PFSK-1 (cell line): ENCODE results near the gene SRSF4. TPM values are rescaled to one million over a fixed set of nuclear protein-coding genes. Genes with fewer than 3 reads are reported as not detected.

Experiments used
- FOXP2 ChIP-seq: optimal IDR thresholded peaks from 2 replicates; pipeline ENCODE3; 2011; ENCODE audit warnings: borderline replicate concordance, control low read depth, inconsistent platforms; ENCODE audit not compliant: insufficient read depth; ENCODE audit errors: extremely low read length, extremely low read depth
- POLR2AphosphoS5 ChIP-seq: IDR thresholded peaks from 2 replicates; pipeline ENCODE4 v1.6.1; 2012; ENCODE audit warnings: low read depth, mild to moderate bottlenecking, control low read depth, low read length, moderate library complexity
- REST ChIP-seq, 2 experiments: IDR thresholded peaks; 2 replicates each; pipeline versions ENCODE4 v1.6.1 to v1.8.0; 2011 to 2012; ENCODE audit warnings: low read depth in 2 of 2, low read length in 2 of 2, control low read depth in 1 of 2, inconsistent platforms in 1 of 2, mild to moderate bottlenecking in 1 of 2, moderate library complexity in 1 of 2; ENCODE audit not compliant: insufficient read depth in 1 of 2
- SIN3A ChIP-seq: IDR thresholded peaks from 2 replicates; pipeline ENCODE4 v1.6.1; 2012; ENCODE audit warnings: mild to moderate bottlenecking, low read length, moderate library complexity, borderline replicate concordance; ENCODE audit not compliant: insufficient read depth
- TAF1 ChIP-seq: IDR thresholded peaks from 2 replicates; pipeline ENCODE4 v1.6.1; 2012; ENCODE audit warnings: low read length, control low read depth, borderline replicate concordance; ENCODE audit not compliant: insufficient read depth
- polyA plus RNA-seq: library from polyadenylated mRNA; unstranded; fragments of >200 nt; gene quantifications from one replicate; pipeline ENCODE4 v1.2.1, GENCODE V29; 2012; ENCODE audit warnings: low read depth, missing spikeins; ENCODE audit not compliant: insufficient read length

SRSF4 gene
- polyA plus RNA-seq, result 88.6 TPM

GRCh38 chr1:29181413-29182225 lies at the start of gene SRSF4:
TSS of gene SRSF4 (minus strand) at chr1:29181900. CDS start at chr1:29181752, 148 bp downstream.
- peak; percentile 35; the same call in 1 of the 2 replicates for TF ChIP-seq TAF1
- TF ChIP-seq POLR2AphosphoS5, result peak; percentile 58
- peak; percentile 69 for TF ChIP-seq FOXP2
- no peak for TF ChIP-seq SIN3A
- TF ChIP-seq REST (IDR thresholded peaks at IDR 0.05; ENCODE audit: insufficient read depth in 1 of 2, low read depth in 2 of 2, low read length in 2 of 2), result 0 out of 4 replicates have a peak, but pooled peaks of 1 of the 2 experiments have one; percentile 22

GRCh38 chr1:29230553-29231378 lies 49.1 kb upstream of the SRSF4 start, which contains the start of gene MECR:
TSS of gene MECR (minus strand) at chr1:29230934. CDS start at chr1:29230906, 28 bp downstream.
- peak; percentile 89; the same call in 1 of the 2 replicates for TF ChIP-seq SIN3A
- peak; percentile 88 for TF ChIP-seq POLR2AphosphoS5
- TF ChIP-seq FOXP2, result no peak
- TF ChIP-seq REST (IDR thresholded peaks at IDR 0.05; ENCODE audit: insufficient read depth in 1 of 2, low read depth in 2 of 2, low read length in 2 of 2), result no peak
- no peak for TF ChIP-seq TAF1

GRCh38 chr1:29230204-29230552 lies 48.5 kb upstream of the SRSF4 start:
- no peak for TF ChIP-seq TAF1
- no peak for TF ChIP-seq SIN3A
- TF ChIP-seq FOXP2, result no peak
- TF ChIP-seq REST (IDR thresholded peaks at IDR 0.05; ENCODE audit: insufficient read depth in 1 of 2, low read depth in 2 of 2, low read length in 2 of 2), result no peak
- no peak for TF ChIP-seq POLR2AphosphoS5

- TF ChIP-seq TAF1 (no peak), FOXP2 (no peak), POLR2AphosphoS5 (no peak), SIN3A (no peak), REST (IDR thresholded peaks at IDR 0.05; ENCODE audit: insufficient read depth in 1 of 2, low read depth in 2 of 2, low read length in 2 of 2) (no peak)
Observed at GRCh38 chr1:29227511-29227910, 45.8 kb upstream of the SRSF4 start.
